ENCODE results near the gene HSD3B2.

HSD3B2 gene

GRCh38 chr1:119448127-119448511 lies 33.2 kb downstream of the HSD3B2 start:
- TF ChIP-seq CTCF (conservative IDR thresholded peaks at IDR 0.05; ENCODE audit: low read depth, low read length) = peak; percentile 28
- no peak for DNase-seq (ENCODE audit: low read depth)

GRCh38 chr1:119449971-119450370 lies 35.0 kb downstream of the HSD3B2 start:
- TF ChIP-seq CTCF (conservative IDR thresholded peaks at IDR 0.05; ENCODE audit: low read depth, low read length) = no peak
- DNase-seq (ENCODE audit: low read depth) = no peak
- no peak overlapping the region for H3K4me3 ChIP-seq (ENCODE audit: low read depth, low read length)

More at GRCh38 chr1:119448127-119448511, 33.2 kb downstream of the HSD3B2 start:
- no peak overlapping the region for H3K4me3 ChIP-seq (ENCODE audit: low read depth, low read length)

GRCh38 chr1:119451158-119451557 lies 36.2 kb downstream of the HSD3B2 start:
- TF ChIP-seq CTCF (conservative IDR thresholded peaks at IDR 0.05; ENCODE audit: low read depth, low read length) = no peak
- H3K4me3 ChIP-seq (ENCODE audit: low read depth, low read length) = no peak overlapping the region
- DNase-seq (ENCODE audit: low read depth) = no peak

GRCh38 chr1:119452091-119452490 lies 37.1 kb downstream of the HSD3B2 start:
- TF ChIP-seq CTCF (conservative IDR thresholded peaks at IDR 0.05; ENCODE audit: low read depth, low read length) = no peak
- H3K4me3 ChIP-seq (ENCODE audit: low read depth, low read length) = no peak overlapping the region
- no peak for DNase-seq (ENCODE audit: low read depth)

- TF ChIP-seq CTCF (conservative IDR thresholded peaks at IDR 0.05; ENCODE audit: low read depth, low read length) = no peak
- no peak overlapping the region for H3K4me3 ChIP-seq (ENCODE audit: low read depth, low read length)
- peak; percentile 58 for DNase-seq (ENCODE audit: low read depth)
These were observed 38.1 kb downstream of the HSD3B2 start for GRCh38 chr1:119453021-119453420.

GRCh38 chr1:119462964-119463363 lies 48.0 kb downstream of the HSD3B2 start:
- no peak for DNase-seq (ENCODE audit: low read depth)
- TF ChIP-seq CTCF (conservative IDR thresholded peaks at IDR 0.05; ENCODE audit: low read depth, low read length) = no peak
- H3K4me3 ChIP-seq (ENCODE audit: low read depth, low read length) = no peak overlapping the region

GRCh38 chr1:119463569-119463968 lies 48.6 kb downstream of the HSD3B2 start:
- no peak for DNase-seq (ENCODE audit: low read depth)
- H3K4me3 ChIP-seq (ENCODE audit: low read depth, low read length) = no peak overlapping the region
- TF ChIP-seq CTCF (conservative IDR thresholded peaks at IDR 0.05; ENCODE audit: low read depth, low read length) = no peak
